Lower lobe of right lung (tissue), 2 donors: ENCODE results near the gene CCDC61. TPM values are rescaled to one million over a fixed set of nuclear protein-coding genes. Genes with fewer than 3 reads are reported as not detected.
A peak's percentile ranks its signal among the peaks of the same experiment; 100 is the strongest.

Source experiments
- ATAC-seq, 2 donors: fragments of 200-7000 bp; cut with Tn5 transposase; one replicate each; pipeline ENCODE4 v1.9.1; 2020 to 2022; ENCODE audit warnings: mild to moderate bottlenecking in 2 of 2, moderate library complexity in 2 of 2
- DNase-seq: peaks from one replicate; pipeline ENCODE4 v3.0.0-alpha.2; 2020
- H3K27ac ChIP-seq: fragments of 200-600 bp; one replicate; pipeline ENCODE4 v1.8.0; 2022
- H3K27me3 ChIP-seq: fragments of 200-600 bp; one replicate; pipeline ENCODE4 v1.8.0; 2022; ENCODE audit warnings: low read depth
- H3K36me3 ChIP-seq: fragments of 200-600 bp; one replicate; pipeline ENCODE4 v1.8.0; 2022; ENCODE audit warnings: mild to moderate bottlenecking
- H3K4me1 ChIP-seq: fragments of 200-600 bp; one replicate; pipeline ENCODE4 v1.8.0; 2022
- H3K4me3 ChIP-seq: fragments of 200-600 bp; one replicate; pipeline ENCODE4 v1.8.0; 2022; ENCODE audit warnings: mild to moderate bottlenecking
- H3K9me3 ChIP-seq: fragments of 200-600 bp; one replicate; pipeline ENCODE4 v1.8.0; 2022
- CTCF ChIP-seq: fragments of 200-600 bp; IDR thresholded peaks from one replicate; pipeline ENCODE4 v1.8.0; 2022; ENCODE audit warnings: antibody characterized with exemption, mild to moderate bottlenecking
- intact Hi-C: fragments of 100-400 bp; cut with DNase I; formaldehyde crosslinking; loops from one replicate; pipeline ENCODE4 v1.11.0; 2022
- long read RNA-seq: library from polyadenylated mRNA; unstranded; transcript quantifications from one replicate; pipeline ENCODE4 v2.0.0, GENCODE V29; 2021
- total RNA-seq: library from RNA; stranded (reverse); fragmentation: NEBNext Ultra II Directional; extraction: Animal tissue kit (Norgen Biotek cat#: 25700); gene quantifications from one replicate; pipeline ENCODE4 v1.2.1, GENCODE V29; 2021
- donor health status: DM: no; HTN: yes; CAD: no; lungs with severe emphysema.

The CCDC61 gene
- total RNA-seq, result 16.3 TPM
- long read RNA-seq, transcript CCDC61-204 (14 exons, 1,817 nt), result major isoform, 25 of 45 reads
- long read RNA-seq, partial matches to known transcripts, result 4 of 45 reads
- long read RNA-seq, other reads (novel, unspliced or antisense), result 16 of 45 reads

- ATAC-seq (peak; percentile 99), DNase-seq (peak; percentile 94)
- no peaks in the 10 kb centered on the region for H3K9me3 ChIP-seq
- no peaks in the 10 kb centered on the region for H3K27me3 ChIP-seq
- peaks cover 15% of the 10 kb centered on the region for H3K4me1 ChIP-seq
- intact Hi-C loops, result no loop called here
- peak within 1 kb of the TSS; percentile 80 for H3K27ac ChIP-seq
- TF ChIP-seq CTCF, result no peak
- peak within 1 kb of the TSS; percentile 74 for H3K4me3 ChIP-seq
- peaks cover 7% of the 10 kb centered on the region for H3K36me3 ChIP-seq
These were observed at the start of gene CCDC61 for GRCh38 chr19:45994998-45995714. Gene CCDC61 (plus strand): TSS chr19:45995467. CDS start chr19:46003019, 7,552 bp downstream.

- Histone ChIP-seq H3K27ac (no peak overlapping the region), H3K27me3 (peaks cover 12% of the 10 kb centered on the region), H3K9me3 (no peaks in the 10 kb centered on the region), H3K4me3 (no peak overlapping the region), H3K36me3 (peaks cover 22% of the 10 kb centered on the region), H3K4me1 (peaks cover 4% of the 10 kb centered on the region)
- no peak for DNase-seq
- TF ChIP-seq CTCF, result no peak
- intact Hi-C loops, result no loop called here
- ATAC-seq, result no peak
These were observed 47.3 kb upstream of the CCDC61 start for GRCh38 chr19:45947926-45948325.

GRCh38 chr19:45952341-45952685 lies 43.0 kb upstream of the CCDC61 start:
- no peak for TF ChIP-seq CTCF
- Histone ChIP-seq H3K9me3 (no peaks in the 10 kb centered on the region), H3K27ac (no peak overlapping the region), H3K27me3 (peaks cover 35% of the 10 kb centered on the region), H3K4me1 (peaks cover 33% of the 10 kb centered on the region), H3K4me3 (peak overlapping the region; percentile 18), H3K36me3 (peaks cover 22% of the 10 kb centered on the region)
- ATAC-seq (no peak), DNase-seq (no peak)
- intact Hi-C loops, result no loop called here

- peaks cover 35% of the 10 kb centered on the region for H3K27me3 ChIP-seq
- peaks cover 18% of the 10 kb centered on the region for H3K36me3 ChIP-seq
- TF ChIP-seq CTCF, result no peak
- H3K4me3 ChIP-seq, result peak overlapping the region; percentile 18
- DNase-seq, result no peak
- peak overlapping the region; percentile 13 for H3K27ac ChIP-seq
- intact Hi-C loops, result no loop called here
- H3K4me1 ChIP-seq, result peaks cover 33% of the 10 kb centered on the region
- peak; percentile 51 to 57 for ATAC-seq
- no peaks in the 10 kb centered on the region for H3K9me3 ChIP-seq
These were observed 42.4 kb upstream of the CCDC61 start for GRCh38 chr19:45952686-45953505.

GRCh38 chr19:45953676-45954075 lies 41.6 kb upstream of the CCDC61 start:
- Histone ChIP-seq H3K27ac (peak overlapping the region; percentile 13), H3K4me3 (no peak overlapping the region), H3K9me3 (no peaks in the 10 kb centered on the region), H3K27me3 (peaks cover 35% of the 10 kb centered on the region), H3K4me1 (peaks cover 33% of the 10 kb centered on the region), H3K36me3 (peaks cover 16% of the 10 kb centered on the region)
- DNase-seq (no peak), ATAC-seq (no peak)
- intact Hi-C loops, result no loop called here
- TF ChIP-seq CTCF, result no peak
